Activated T-cell treated with anti-CD3 and anti-CD28 coated beads, Interleukin-2, amount 50 U/mL, for 48 hours (primary cell): ENCODE data around the gene ZNF778.
A peak's percentile ranks its signal among the peaks of the same experiment; 100 is the strongest.
"Not testable (repeated sequence)": the region's sequence is repeated elsewhere in the genome, so short reads cannot be mapped to it uniquely, and the experiment has no call there.

Source experiments
- DNase-seq, 2 experiments: peaks; one replicate each; pipeline ENCODE4 v3.0.0-alpha.2; 2020

Gene ZNF778

DNA sequence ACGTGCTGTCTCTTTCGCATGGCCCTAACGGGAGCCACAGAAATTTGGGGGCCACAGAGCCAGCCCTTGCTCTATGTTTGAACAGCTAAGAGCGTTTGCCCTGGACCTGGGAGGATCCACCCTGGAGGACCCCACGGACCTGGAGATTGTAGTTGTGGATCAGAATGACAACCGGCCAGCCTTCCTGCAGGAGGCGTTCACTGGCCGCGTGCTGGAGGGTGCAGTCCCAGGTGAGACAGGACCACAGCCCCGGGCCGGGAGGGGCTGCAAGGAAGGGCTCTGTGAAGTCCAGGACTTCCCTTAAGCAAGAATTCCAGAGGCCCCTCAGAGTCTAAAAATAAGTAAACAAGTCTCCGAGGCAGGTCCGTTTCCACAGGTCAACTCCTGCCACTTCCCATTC lies 34.0 kb upstream of the ZNF778 start:
- DNase-seq, result no peak

DNA sequence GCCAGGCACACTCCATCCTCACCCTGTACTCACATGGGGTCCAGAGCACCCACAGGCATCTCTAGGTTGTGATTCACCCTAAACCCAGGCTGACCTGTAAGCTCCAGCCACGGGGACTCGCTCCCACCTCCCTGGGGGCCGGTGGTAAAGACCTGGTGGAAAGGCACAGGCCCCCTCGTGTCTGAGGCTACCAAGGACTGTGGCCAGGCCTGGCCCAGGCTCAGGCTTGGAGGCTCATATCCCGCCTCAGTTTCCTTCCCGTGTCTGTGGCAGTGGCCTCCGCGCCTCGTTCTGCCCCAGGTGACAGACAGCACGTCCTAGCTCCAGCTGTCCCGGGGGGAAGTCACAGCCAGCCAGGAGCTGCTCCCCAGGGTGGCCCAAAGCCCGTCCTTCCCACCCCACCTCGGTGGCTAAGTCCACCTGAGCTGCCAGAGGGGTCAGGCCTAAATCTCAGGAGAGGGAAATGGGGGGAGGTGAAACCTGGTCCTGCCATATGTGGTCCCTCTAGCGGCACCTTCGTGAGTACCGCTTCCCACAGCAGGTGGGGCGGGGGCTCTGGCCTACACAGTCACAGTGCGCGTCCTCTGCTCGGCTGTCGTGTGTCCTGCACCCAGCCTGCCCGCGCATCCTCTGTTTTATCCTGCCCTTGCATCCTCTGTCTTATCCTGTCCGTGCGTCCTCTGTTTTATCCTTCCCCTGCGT lies 33.4 kb upstream of the ZNF778 start:
- no peak for DNase-seq

DNA sequence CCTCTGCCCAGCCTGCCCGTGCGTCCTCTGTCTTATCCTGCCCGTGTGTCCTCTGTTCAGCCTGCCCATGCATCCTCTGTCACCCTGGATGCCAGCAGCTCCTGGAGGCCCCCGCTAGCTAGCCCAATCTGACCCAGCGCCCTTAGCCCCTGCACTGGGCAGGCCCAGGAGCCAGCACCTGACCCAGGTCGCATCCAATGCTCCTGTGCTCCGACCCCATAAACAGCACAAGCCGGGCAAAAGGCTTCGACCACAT lies 32.9 kb upstream of the ZNF778 start:
- DNase-seq, result no peak

DNA sequence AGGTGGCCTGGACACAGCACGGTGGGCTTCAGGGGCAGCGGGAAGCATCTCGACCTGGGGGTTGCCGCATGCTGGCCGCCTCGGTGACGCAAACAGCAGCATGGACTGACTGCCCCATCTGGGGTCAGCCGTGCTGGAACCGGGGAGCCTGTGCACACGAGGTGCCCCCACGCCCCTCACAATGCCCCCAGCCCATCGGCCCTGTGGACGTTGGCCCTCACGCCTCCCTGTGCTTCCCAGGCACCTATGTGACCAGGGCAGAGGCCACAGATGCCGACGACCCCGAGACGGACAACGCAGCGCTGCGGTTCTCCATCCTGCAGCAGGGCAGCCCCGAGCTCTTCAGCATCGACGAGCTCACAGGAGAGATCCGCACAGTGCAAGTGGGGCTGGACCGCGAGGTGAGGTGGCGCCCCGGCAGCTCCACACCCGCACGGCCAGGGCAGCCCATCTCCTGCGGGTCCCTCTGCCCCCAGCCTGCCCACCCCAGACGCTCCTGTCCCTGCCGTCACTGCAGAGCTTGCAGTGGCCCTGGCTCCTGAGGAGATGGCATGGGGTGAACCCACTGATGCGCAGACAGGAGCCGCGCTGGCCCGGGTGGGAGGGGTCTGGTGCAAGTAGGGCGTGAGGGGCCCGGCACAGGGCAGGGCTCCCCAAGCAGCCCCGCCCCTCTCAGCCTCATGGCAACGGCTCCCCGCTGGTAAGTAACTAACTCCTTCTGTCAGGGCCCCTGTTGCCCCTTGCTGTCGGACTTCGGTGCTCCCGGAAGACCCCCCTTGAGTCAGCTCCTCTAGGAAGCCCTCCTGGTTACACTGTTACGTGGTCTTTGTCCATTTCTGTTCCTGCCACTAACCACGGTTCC lies 32.3 kb upstream of the ZNF778 start:
- DNase-seq, result no peak

DNA sequence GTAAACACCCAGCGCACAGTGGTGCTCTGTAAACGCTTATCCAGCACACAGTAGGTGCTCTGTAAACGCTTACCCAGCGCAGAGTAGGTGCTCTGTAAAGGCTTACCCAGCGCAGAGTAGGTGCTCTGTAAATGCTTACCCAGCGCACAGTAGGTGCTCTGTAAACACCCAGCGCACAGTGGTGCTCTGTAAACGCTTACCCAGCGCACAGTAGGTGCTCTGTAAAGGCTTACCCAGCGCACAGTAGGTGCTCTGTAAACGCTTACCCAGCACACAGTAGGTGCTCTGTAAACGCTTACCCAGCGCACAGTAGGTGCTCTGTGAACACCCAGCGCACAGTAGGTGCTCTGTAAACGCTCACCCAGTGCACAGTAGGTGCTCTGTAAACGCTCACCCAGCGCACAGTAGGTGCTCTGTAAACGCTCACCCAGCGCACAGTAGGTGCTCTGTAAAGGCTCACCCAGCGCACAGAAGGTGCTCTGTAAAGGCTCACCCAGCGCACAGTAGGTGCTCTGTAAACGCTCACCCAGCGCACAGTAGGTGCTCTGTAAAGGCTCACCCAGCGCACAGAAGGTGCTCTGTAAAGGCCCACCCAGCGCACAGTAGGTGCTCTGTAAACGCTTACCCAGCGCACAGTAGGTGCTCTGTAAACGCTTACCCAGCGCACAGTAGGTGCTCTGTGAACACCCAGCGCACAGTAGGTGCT lies 31.5 kb upstream of the ZNF778 start:
- DNase-seq, result not testable (repeated sequence)

DNA sequence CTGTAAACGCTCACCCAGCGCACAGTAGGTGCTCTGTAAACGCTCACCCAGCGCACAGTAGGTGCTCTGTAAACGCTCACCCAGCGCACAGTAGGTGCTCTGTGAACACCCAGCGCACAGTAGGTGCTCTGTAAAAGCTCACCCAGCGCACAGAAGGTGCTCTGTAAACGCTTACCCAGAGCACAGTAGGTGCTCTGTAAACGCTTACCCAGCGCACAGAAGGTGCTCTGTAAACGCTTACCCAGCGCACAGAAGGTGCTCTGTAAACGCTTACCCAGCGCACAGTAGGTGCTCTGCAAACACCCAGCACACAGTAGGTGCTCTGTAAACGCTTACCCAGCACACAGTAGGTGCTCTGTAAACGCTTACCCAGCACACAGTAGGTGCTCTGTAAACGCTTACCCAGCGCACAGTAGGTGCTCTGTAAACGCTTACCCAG lies 30.9 kb upstream of the ZNF778 start:
- peak in 1 of 2 experiments; percentile 40 for DNase-seq

DNA sequence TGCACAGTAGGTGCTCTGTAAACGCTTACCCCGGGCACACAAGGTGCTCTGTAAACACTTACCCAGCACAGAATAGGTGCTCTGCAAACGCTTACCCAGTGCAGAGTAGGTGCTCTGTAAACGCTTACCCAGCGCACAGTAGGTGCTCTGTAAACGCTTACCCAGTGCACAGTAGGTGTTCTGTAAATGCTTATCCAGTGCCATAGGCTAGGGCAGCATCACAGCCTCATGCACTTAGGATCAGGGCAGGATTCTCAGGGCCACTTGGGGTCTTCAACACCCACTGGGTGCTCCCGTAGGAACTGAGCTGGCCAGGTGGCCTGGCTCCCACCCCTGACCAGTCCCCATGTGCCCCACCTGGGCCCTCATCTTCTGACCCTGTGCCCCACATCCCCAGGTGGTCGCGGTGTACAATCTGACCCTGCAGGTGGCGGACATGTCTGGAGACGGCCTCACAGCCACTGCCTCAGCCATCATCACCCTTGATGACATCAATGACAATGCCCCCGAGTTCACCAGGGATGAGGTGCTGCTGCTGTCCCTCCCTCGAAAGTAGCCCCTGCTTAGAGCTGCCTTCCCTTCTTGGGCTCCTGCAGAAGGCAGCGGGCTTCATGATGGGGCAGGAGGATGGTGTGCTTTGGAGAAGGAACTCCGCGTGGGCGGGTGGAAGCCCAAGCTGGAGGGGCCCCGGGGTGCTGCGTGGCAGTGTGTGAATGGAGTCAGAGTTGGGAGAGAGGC lies 30.3 kb upstream of the ZNF778 start:
- DNase-seq, result peak; percentile 60 to 61

DNA sequence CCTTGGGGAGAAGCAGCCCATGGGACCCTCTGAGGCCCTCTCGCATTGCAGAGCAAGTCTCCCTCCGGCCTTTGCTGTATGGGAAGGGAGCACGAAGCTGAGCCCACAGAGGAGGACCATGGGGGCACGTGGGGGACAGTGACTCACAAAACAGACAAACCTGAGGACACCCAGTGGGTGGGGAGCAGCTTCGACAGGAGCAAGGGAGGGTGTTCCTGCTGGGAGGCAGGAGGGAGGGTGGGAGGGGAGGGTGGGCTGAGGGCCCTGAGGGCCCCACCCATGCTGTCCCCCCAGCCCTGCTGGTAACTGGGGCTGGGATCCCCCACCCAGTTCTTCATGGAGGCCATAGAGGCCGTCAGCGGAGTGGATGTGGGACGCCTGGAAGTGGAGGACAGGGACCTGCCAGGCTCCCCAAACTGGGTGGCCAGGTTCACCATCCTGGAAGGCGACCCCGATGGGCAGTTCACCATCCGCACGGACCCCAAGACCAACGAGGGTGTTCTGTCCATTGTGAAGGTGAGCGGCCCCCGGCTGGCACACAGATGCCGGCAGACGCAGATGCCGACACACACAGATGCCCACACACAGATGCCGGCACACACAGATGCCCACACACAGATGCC lies 29.6 kb upstream of the ZNF778 start:
- DNase-seq, result no peak

DNA sequence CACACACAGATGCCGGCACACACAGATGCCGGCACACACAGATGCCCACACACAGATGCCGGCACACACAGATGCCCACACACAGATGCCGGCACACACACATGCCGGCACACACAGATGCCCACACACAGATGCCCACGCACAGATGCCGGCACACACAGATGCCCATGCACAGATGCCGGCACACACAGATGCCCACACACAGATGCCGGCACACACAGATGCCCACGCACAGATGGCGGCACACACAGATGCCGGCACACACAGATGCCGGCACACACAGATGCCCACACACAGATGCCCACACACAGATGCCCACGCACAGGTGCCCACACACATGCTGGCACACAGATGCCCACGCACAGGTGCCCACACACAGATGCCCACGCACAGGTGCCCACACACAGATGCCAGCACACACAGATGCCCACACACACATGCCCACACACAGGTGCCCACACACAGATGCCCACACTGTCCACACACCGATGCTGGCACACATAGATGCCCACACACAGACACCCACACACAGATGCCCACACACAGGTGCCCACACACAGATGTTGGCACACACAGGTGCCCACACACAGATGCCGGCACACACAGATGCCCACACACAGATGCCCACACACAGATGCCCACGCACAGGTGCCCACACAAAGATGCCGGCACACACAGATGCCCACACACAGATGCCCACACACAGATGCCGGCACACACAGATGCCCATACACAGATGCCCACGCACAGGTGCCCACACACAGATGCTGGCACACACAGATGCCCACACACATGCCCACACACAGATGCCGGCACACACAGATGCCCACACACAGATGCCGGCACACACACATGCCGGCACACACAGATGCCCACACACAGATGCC lies 28.8 kb upstream of the ZNF778 start:
- DNase-seq, result not testable (repeated sequence)

DNA sequence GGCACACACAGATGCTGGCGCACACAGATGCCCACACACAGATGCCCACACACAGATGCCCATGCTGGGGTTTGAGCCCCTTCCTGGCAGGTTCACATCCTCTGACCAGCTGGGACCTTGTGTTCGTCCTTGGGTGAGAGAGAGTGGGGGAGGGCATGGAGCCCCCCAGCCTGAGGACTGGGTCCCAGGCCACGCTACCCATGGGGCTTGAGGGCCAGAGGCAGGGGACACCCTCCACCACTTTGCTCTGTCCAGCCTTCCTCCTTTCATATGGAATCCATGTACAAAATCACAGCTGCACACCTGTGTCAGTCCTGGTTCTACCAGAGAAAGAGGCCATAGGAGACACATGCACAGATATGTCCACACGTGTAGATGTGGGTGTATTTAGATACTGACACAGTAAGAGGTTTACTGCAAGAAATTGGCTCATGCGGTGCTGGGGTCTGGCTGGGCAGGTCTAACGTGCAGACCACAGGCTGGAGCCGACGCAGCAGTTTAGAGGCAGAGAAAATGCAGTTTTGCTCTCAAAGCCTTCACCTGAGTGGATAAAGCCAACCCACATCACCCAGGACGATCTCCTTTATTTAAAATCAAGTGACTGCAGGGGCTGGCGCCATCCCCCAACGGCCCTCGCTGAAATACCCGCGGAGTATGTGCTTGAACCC lies 28.0 kb upstream of the ZNF778 start:
- no peak for DNase-seq

DNA sequence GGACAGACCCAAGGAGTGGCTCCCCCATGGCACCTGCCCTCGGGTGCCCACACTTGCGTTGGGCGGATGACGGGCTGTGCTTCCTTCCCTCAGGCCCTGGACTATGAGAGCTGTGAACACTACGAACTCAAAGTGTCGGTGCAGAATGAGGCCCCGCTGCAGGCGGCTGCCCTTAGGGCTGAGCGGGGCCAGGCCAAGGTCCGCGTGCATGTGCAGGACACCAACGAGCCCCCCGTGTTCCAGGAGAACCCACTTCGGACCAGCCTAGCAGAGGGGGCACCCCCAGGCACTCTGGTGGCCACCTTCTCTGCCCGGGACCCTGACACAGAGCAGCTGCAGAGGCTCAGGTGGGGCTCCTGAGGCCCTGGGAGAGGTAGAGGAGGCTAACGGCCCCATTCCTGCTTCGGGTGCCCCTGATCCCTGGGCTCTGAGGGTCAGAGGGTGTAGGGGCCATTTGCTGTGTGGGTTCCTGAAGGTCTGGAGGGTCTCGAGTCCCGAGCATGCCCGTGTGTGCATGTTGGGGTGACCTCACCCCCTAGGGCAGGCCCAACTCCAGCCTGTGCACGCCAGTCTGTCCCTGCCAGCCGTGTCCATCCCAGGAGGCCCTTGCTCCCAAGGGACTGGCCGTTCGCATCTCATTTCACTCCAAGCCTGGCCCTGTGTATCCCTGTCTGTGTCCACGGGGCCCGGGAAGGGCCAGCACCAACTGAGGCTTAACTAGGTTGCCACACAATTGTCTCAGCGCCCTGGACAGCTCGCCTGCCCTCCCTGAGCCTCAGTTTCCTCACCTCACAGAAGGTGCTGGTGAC lies 27.1 kb upstream of the ZNF778 start:
- no peak for DNase-seq

DNA sequence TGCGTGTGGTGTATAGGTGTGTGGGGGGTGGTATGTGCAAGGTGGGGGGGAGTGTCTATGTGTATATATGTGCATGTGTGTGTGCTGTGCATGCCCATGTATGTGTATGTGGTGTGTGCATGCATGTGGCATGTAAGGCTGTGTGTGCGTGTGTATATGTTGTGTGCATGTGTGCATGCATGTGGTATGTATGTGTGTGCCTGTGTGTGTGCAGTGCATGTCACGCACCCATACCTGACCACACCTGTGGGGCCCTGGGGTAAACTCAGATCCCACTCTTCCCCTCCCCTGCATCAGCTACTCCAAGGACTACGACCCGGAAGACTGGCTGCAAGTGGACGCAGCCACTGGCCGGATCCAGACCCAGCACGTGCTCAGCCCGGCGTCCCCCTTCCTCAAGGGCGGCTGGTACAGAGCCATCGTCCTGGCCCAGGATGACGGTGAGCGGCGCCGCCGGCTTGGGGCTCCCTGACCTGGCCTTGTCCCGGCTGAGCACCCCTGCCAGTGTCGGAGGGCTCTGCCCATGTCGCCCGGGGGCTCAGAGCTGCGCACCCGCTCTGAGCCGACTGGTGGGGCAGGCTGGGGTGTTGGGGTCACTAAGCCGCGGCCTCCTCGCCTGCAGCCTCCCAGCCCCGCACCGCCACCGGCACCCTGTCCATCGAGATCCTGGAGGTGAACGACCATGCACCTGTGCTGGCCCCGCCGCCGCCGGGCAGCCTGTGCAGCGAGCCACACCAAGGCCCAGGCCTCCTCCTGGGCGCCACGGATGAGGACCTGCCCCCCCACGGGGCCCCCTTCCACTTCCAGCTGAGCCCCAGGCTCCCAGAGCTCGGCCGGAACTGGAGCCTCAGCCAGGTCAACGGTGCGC lies 26.2 kb upstream of the ZNF778 start:
- DNase-seq, result no peak

DNA sequence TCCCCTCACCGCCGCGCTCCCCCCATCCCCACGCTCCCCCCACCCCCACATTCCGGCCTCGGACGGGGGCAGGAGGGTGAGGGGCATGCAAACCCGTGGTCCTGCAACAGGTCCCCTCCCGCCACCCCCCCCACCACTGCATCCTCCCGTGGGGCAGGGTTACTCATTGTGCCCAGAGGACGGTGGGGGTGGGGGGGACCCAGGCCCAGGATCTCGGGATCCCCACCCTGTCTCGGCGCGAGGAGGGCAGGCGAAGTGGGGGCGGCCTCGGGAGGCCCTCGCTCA lies 25.7 kb upstream of the ZNF778 start:
- DNase-seq, result peak in 1 of 2 experiments; percentile 23

DNA sequence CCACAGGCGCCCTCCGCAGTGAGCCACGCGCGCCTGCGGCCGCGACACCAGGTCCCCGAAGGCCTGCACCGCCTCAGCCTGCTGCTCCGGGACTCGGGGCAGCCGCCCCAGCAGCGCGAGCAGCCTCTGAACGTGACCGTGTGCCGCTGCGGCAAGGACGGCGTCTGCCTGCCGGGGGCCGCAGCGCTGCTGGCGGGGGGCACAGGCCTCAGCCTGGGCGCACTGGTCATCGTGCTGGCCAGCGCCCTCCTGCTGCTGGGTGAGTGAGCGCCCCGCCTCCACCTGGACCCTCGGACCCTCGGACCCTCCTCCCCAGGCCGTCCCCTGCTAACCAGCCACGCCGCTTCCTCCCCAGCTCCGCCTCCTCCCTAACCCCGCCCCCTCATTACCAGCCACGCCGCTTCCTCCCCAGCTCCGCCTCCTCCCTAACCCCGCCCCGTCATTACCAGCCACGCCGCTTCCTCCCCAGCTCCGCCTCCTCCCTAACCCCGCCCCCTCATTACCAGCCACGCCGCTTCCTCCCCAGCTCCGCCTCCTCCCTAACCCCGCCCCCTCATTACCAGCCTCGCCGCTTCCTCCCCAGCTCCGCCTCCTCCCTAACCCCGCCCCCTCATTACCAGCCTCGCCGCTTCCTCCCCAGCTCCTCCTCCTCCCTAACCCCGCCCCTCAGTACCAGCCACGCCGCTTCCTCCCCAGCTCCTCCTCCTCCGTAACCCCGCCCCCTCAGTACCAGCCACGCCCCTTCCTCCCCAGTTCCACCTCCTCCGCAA lies 25.1 kb upstream of the ZNF778 start:
- peak; percentile 85 to 88 for DNase-seq

DNA sequence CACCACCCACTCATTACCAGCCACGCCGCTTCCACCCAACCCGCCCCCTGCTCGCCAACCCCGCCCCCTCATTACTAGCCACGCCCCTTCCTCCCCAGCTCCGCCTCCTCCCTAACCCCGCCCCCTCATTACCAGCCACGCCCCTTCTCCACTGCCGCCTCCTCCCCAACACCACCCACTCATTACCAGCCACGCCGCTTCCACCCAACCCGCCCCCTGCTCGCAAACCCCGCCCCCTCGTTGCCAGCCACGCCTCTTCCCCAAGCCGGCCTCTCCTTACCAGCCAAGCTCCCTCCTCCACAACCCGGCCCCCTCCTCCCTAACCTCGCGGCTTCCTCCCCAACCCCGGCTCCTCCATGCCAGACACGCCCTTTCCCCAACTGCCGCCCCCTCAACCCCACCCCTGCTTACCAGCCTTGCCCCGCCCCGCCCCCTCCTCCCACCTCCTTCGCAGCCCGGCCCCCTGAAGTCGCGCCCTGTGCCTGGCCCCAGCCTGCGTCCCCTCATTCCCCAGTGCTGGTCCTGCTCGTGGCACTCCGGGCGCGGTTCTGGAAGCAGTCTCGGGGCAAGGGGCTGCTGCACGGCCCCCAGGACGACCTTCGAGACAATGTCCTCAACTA lies 24.4 kb upstream of the ZNF778 start:
- peak; percentile 75 to 79 for DNase-seq

DNA sequence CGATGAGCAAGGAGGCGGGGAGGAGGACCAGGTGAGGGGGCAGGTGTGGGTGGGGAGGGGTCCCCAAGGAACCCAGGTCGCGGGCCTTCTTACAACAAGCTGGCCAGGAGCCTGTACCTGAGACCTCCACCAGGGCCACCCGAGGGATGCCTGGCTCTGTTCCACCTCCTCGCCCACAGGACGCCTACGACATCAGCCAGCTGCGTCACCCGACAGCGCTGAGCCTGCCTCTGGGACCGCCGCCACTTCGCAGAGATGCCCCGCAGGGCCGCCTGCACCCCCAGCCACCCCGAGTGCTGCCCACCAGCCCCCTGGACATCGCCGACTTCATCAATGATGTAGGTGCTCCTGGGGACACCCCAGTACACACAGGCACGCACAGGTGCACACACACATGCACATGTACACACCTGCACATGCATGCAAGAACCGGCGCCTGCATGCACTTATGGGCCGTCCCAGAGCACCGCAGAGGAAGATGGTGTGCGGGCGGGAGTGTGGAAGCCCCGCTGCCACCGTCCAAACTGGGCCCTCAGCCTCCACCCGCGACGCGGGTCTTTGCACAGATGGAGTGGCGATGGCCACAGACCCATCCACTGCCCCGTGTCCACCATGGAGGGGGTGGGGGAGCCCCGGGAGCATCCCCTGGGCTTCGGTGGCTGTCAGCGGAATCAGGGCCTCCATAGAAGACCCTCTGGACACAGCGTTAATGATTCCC lies 23.8 kb upstream of the ZNF778 start:
- no peak for DNase-seq
